HepG2 (cell line): ENCODE data around the gene CCDC148. TPM values are rescaled to one million over a fixed set of nuclear protein-coding genes. Genes with fewer than 3 reads are reported as not detected.

Experiments used
- ARNT2 ChIP-seq: sonication (generic); formaldehyde crosslinking; IDR thresholded peaks from 2 replicates; pipeline ENCODE4 v1.8.0; 2022; ENCODE audit warnings: mild to moderate bottlenecking, low read depth, missing genetic modification reagents, moderate library complexity
- CHD4 ChIP-seq: fragments of 200-600 bp; sonication (generic); IDR thresholded peaks from 2 replicates; pipeline ENCODE4 v1.7.0; 2017; ENCODE audit warnings: mild to moderate bottlenecking, low read length, borderline replicate concordance
- CREBL2 ChIP-seq: sonication (generic); formaldehyde crosslinking; IDR thresholded peaks from 2 replicates; pipeline ENCODE4 v1.8.1; 2023; ENCODE audit warnings: missing genetic modification reagents, mild to moderate bottlenecking, borderline replicate concordance
- ERF ChIP-seq: IDR thresholded peaks from 2 replicates; pipeline ENCODE4 v1.6.1; 2018; ENCODE audit warnings: missing biosample characterization, missing genetic modification reagents
- FOXK1 ChIP-seq: sonication (generic); formaldehyde crosslinking; IDR thresholded peaks from 2 replicates; pipeline ENCODE4 v1.4.0; 2020; ENCODE audit warnings: low read depth, missing genetic modification reagents, borderline replicate concordance
- FOXO1 ChIP-seq: sonication (generic); formaldehyde crosslinking; IDR thresholded peaks from 2 replicates; pipeline ENCODE4 v1.4.0; 2020; ENCODE audit warnings: missing genetic modification reagents
- GABPA ChIP-seq, 2 experiments: IDR thresholded peaks; 2 replicates each; pipeline ENCODE4 v1.6.1; 2011 to 2016; ENCODE audit warnings: low read depth in 2 of 2, low read length in 1 of 2, missing biosample characterization in 1 of 2, missing genetic modification characterization in 1 of 2
- HOXD1 ChIP-seq: sonication (generic); formaldehyde crosslinking; IDR thresholded peaks from 2 replicates; pipeline ENCODE4 v1.5.0; 2020; ENCODE audit warnings: missing genetic modification reagents
- MBD4 ChIP-seq: IDR thresholded peaks from 2 replicates; pipeline ENCODE4 v1.6.1; 2012; ENCODE audit warnings: low read length, inconsistent platforms, borderline replicate concordance
- MYC ChIP-seq: sonication (generic); formaldehyde crosslinking; IDR thresholded peaks from 2 replicates; pipeline ENCODE4 v1.9.0; 2021; ENCODE audit warnings: missing genetic modification reagents, borderline replicate concordance
- MYPOP ChIP-seq: sonication (generic); formaldehyde crosslinking; IDR thresholded peaks from 2 replicates; pipeline ENCODE4 v1.8.1; 2023; ENCODE audit warnings: mild to moderate bottlenecking, moderate library complexity, missing genetic modification reagents
- PHF5A ChIP-seq: IDR thresholded peaks from one replicate; pipeline ENCODE4 v1.6.1; 2018; ENCODE audit warnings: low read depth, missing genetic modification reagents; ENCODE audit not compliant: unreplicated experiment
- STAT6 ChIP-seq: sonication (generic); formaldehyde crosslinking; IDR thresholded peaks from 2 replicates; pipeline ENCODE4 v1.4.0; 2020; ENCODE audit warnings: missing genetic modification reagents, mild to moderate bottlenecking, borderline replicate concordance
- ZBTB7A ChIP-seq: sonication (generic); formaldehyde crosslinking; IDR thresholded peaks from 2 replicates; pipeline ENCODE4 v1.8.0; 2022; ENCODE audit warnings: mild to moderate bottlenecking, missing genetic modification reagents
- ZMYM4 ChIP-seq: sonication (generic); formaldehyde crosslinking; IDR thresholded peaks from 2 replicates; pipeline ENCODE4 v1.8.1; 2023; ENCODE audit warnings: mild to moderate bottlenecking, missing genetic modification reagents
- ZNF17 ChIP-seq: sonication (generic); formaldehyde crosslinking; IDR thresholded peaks from 2 replicates; pipeline ENCODE4 v1.5.0; 2020; ENCODE audit warnings: mild to moderate bottlenecking, missing genetic modification reagents
- ZNF468 ChIP-seq: sonication (generic); formaldehyde crosslinking; IDR thresholded peaks from 2 replicates; pipeline ENCODE4 v1.8.0; 2022; ENCODE audit warnings: mild to moderate bottlenecking, moderate library complexity, missing genetic modification reagents
- ZNF589 ChIP-seq: sonication (generic); formaldehyde crosslinking; conservative IDR thresholded peaks from 2 replicates; pipeline ENCODE4 v1.8.0; 2022; ENCODE audit warnings: mild to moderate bottlenecking, moderate library complexity, missing genetic modification reagents
- polyA plus RNA-seq, 8 experiments: library from polyadenylated mRNA; depleted of rRNA in 3 of 8; stranded (reverse) in 7 of 8; unstranded in 1 of 8; fragments of >200 nt; fragmentation: Illumina TruSeq in 4 of 8; extraction: Trizol in 4 of 8; gene quantifications; 2 replicates each; pipeline versions ENCODE4 v1.2.1 to v1.2.3, GENCODE V29; 2011 to 2016; ENCODE audit warnings: low read depth in 4 of 8, missing spikeins in 1 of 8, mixed read lengths in 1 of 8; ENCODE audit not compliant: insufficient read depth in 1 of 8
- total RNA-seq, 5 experiments: library from RNA; depleted of rRNA; stranded (reverse); fragments of >200 nt; fragmentation: Illumina TruSeq; extraction: Trizol; gene quantifications; 2 replicates each; pipeline ENCODE4 v1.2.3, GENCODE V29; 2016; ENCODE audit warnings: low read depth in 1 of 5
- TF ChIP-seq, protein P1 (sequence below): sonication (generic); formaldehyde crosslinking; IDR thresholded peaks from 2 replicates; pipeline ENCODE4 v1.4.0; 2020; ENCODE audit warnings: missing genetic modification reagents, borderline replicate concordance
- TF ChIP-seq, protein P2 (sequence below): sonication (generic); formaldehyde crosslinking; IDR thresholded peaks from 2 replicates; pipeline ENCODE4 v1.5.0; 2020; ENCODE audit warnings: mild to moderate bottlenecking, missing genetic modification reagents

Gene CCDC148
- total and polyA plus RNA-seq, 2 of the 13 experiments (the other 11 are each of a cell fraction or from before 2014, with no cell fraction given): 0.30 to 0.49 TPM

GRCh38 chr2:158131919-158132566 lies 324.5 kb downstream of the CCDC148 start (continued):
- TF ChIP-seq MYPOP: peak; percentile 76; the same call in 1 of the 2 replicates
- TF ChIP-seq STAT6 (CRISPR knock-in tag): 0 out of 2 replicates have a peak, but pooled peaks have one; percentile 43
- peak; percentile 88 for TF ChIP-seq PHF5A (CRISPR knock-in tag)
- 0 out of 2 replicates have a peak, but pooled peaks have one; percentile 26 for TF ChIP-seq ARNT2 (CRISPR knock-in tag)
- TF ChIP-seq CHD4: peak; percentile 47
- TF ChIP-seq, protein P1, sequence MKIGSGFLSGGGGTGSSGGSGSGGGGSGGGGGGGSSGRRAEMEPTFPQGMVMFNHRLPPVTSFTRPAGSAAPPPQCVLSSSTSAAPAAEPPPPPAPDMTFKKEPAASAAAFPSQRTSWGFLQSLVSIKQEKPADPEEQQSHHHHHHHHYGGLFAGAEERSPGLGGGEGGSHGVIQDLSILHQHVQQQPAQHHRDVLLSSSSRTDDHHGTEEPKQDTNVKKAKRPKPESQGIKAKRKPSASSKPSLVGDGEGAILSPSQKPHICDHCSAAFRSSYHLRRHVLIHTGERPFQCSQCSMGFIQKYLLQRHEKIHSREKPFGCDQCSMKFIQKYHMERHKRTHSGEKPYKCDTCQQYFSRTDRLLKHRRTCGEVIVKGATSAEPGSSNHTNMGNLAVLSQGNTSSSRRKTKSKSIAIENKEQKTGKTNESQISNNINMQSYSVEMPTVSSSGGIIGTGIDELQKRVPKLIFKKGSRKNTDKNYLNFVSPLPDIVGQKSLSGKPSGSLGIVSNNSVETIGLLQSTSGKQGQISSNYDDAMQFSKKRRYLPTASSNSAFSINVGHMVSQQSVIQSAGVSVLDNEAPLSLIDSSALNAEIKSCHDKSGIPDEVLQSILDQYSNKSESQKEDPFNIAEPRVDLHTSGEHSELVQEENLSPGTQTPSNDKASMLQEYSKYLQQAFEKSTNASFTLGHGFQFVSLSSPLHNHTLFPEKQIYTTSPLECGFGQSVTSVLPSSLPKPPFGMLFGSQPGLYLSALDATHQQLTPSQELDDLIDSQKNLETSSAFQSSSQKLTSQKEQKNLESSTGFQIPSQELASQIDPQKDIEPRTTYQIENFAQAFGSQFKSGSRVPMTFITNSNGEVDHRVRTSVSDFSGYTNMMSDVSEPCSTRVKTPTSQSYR: peak; percentile 40; the same call in 1 of the 2 replicates
- TF ChIP-seq ERF (CRISPR knock-in tag): peak; percentile 71
- peak; percentile 71; the same call in 1 of the 2 replicates for TF ChIP-seq MBD4
- TF ChIP-seq FOXO1 (CRISPR knock-in tag): peak; percentile 94
- no peak for TF ChIP-seq ZNF468 (CRISPR knock-in tag)
- peak; percentile 82 for TF ChIP-seq MYC (CRISPR knock-in tag)
- TF ChIP-seq, protein P2, sequence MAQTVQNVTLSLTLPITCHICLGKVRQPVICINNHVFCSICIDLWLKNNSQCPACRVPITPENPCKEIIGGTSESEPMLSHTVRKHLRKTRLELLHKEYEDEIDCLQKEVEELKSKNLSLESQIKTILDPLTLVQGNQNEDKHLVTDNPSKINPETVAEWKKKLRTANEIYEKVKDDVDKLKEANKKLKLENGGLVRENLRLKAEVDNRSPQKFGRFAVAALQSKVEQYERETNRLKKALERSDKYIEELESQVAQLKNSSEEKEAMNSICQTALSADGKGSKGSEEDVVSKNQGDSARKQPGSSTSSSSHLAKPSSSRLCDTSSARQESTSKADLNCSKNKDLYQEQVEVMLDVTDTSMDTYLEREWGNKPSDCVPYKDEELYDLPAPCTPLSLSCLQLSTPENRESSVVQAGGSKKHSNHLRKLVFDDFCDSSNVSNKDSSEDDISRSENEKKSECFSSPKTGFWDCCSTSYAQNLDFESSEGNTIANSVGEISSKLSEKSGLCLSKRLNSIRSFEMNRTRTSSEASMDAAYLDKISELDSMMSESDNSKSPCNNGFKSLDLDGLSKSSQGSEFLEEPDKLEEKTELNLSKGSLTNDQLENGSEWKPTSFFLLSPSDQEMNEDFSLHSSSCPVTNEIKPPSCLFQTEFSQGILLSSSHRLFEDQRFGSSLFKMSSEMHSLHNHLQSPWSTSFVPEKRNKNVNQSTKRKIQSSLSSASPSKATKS (CRISPR knock-in tag): peak; percentile 95; the same call in 1 of the 2 replicates
- TF ChIP-seq GABPA (IDR thresholded peaks at IDR 0.05; ENCODE audit: low read depth, low read length): no peak
- TF ChIP-seq GABPA (CRISPR knock-in tag; IDR thresholded peaks at IDR 0.05; ENCODE audit: low read depth): peak; percentile 59; the same call in 1 of the 2 replicates
- peak; percentile 95 for TF ChIP-seq ZMYM4 (CRISPR knock-in tag)
- peak; percentile 77; the same call in 1 of the 2 replicates for TF ChIP-seq HOXD1 (CRISPR knock-in tag)
- TF ChIP-seq ZBTB7A (CRISPR knock-in tag): 0 out of 2 replicates have a peak, but pooled peaks have one; percentile 38
- TF ChIP-seq CREBL2 (CRISPR knock-in tag): no peak
- 0 out of 2 replicates have a peak, but pooled peaks have one; percentile 58 for TF ChIP-seq ZNF589
- peak; percentile 98 for TF ChIP-seq ZNF17 (CRISPR knock-in tag)
- TF ChIP-seq FOXK1 (CRISPR knock-in tag): peak; percentile 99
